Measurements from ENCODE around the gene JMJD1C.

JMJD1C gene

DNA sequence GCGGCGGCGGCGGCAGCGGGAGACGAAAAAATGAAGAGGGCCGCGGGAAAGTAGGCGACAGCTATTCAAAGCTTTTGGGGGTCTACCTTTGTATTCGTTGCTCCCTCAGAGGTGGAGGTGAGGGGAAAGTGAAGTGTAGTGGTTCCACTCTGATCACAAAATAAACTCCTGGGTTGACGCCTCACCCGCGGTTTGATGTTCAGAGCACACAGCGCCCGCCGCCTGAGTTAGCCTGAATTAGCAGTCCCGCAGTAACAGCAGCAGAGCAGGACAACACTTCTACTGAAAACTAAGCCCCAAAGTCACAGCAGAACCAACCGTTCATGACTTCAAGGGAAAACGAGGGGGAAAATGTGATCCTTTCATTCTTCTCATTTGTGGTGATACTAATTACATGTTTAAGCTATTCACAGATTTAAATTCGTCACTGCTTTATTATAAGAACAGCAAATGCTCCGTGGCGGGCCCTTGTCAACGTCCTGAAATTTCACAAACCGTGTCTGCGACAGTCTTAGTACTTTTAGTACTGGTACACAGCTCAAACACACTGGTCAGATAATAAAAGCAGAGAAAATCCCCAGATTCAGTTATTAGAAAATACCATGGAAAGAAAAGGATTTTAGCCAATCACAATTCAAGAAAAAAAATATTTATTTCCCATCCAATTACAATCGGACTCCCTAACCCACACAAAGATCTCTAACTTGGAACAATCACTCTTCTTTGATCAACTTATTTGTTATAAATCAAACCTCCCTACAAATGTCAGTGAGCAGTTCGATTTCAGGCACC lies 563 bp upstream of the JMJD1C start:
- Mint-ChIP-seq H3K27me3 (peaks cover 11% of the 10 kb centered on the region), H3K4me3 (peak overlapping the region; percentile 99), H3K36me3 (ENCODE audit: low read depth) (peaks cover 13% of the 10 kb centered on the region), H3K9me3 (peaks cover 7% of the 10 kb centered on the region), H3K27ac (peak overlapping the region; percentile 95), H3K4me1 (ENCODE audit: low read depth) (peaks cover 33% of the 10 kb centered on the region)
- intact Hi-C loops (cut with micrococcal nuclease): loop anchor here (5.0 kb wide), 1 partner anchor 249 kb away; no protein-coding TSS in a partner anchor

DNA sequence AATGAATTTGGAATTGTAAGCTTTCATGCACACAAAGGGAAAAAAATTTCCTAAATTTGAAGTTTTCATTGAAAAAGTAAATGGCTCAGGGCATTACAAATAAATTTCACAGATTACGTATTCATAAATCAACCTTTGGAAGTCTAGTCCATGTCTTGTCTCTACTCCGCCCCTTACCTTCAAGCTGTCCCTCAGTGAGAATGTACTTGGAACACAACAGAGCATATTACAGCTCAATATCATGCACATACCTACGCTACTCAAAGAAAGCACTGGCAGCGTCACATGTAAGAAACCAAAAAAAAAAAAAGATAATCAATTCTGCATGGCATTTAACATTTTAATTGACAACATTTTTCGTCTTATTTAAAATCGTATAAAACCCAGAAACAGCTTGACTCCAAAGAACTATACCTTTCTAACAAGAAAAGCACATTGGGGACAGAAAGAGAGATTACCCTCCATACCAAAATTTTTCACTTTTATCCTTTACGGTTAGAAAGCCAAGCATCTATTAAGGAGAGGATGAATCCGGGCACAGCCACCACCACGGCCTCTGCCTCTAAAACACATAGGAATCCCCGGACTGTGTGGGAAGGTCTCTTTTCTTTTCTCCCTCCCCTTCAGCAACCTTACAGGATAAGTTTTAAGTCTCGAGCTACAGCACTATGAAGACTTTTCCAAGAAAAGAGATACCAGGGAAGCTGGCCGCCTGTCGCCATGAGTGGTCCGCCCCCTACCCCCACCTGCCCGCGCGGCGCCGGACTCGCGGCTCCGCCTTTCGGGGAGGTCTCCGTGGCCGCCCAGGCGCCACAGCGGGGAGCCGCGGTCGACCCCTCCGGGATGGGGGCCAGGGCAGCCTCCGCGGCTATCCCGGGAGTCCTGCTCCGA lies 1.1 kb downstream of the JMJD1C start:
- Mint-ChIP-seq H3K4me3 (peak overlapping the region; percentile 99), H3K27ac (peak overlapping the region; percentile 95), H3K9me3 (peaks cover 7% of the 10 kb centered on the region), H3K36me3 (ENCODE audit: low read depth) (peaks cover 13% of the 10 kb centered on the region), H3K4me1 (ENCODE audit: low read depth) (peaks cover 22% of the 10 kb centered on the region), H3K27me3 (peaks cover 11% of the 10 kb centered on the region)
- intact Hi-C loops (cut with micrococcal nuclease): loop anchor here (2.0 to 5.0 kb wide), 3 partner anchors 58 to 247 kb away; no protein-coding TSS in a partner anchor

DNA sequence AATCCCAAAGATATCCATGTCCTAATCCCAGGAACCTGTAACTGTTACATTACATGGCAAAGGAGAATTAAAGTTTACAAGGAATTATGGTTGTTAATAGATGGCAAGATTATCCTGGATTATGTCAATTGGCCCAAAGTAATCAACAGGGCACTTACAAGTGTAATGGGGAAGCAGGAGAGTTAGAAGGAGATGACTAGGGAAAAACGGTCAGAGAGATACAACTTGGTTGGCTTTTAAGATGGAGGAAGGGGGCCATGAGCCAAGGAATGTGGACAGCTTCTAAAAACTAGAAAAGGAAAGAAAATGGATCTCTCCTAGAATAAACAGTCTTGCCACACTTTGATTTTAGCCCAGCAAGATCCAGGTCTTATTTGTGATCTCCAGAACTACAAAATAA lies 3.3 kb downstream of the JMJD1C start:
- no peak overlapping the region for H3K27ac Mint-ChIP-seq
- H3K27me3 Mint-ChIP-seq: peaks cover 11% of the 10 kb centered on the region
- peaks cover 13% of the 10 kb centered on the region for H3K36me3 Mint-ChIP-seq (ENCODE audit: low read depth)
- peaks cover 23% of the 10 kb centered on the region for H3K4me1 Mint-ChIP-seq (ENCODE audit: low read depth)
- intact Hi-C loops (cut with micrococcal nuclease): no loop called here
- no peak overlapping the region for H3K4me3 Mint-ChIP-seq
- peaks cover 7% of the 10 kb centered on the region for H3K9me3 Mint-ChIP-seq

DNA sequence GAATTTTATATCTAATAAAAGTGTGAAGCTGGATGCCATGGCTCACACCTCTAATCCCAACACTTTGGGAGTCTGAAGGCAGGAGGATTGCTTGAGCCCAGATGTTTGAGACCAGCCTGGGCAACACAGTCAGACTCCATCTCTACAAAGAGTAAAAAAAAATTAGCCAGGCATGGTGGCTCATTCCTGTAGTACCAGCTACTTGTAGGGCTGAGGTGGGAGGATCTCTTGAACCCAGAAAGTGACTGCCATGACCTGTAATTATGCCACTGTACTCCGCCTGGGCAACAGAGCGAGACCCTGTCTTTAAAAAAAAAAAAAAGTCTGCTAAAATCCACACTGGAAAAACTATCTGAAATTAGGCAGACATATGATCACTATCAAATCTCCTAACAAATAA lies 7.6 kb downstream of the JMJD1C start:
- H3K9me3 Mint-ChIP-seq: peaks cover 7% of the 10 kb centered on the region
- H3K27ac Mint-ChIP-seq: no peak overlapping the region

DNA sequence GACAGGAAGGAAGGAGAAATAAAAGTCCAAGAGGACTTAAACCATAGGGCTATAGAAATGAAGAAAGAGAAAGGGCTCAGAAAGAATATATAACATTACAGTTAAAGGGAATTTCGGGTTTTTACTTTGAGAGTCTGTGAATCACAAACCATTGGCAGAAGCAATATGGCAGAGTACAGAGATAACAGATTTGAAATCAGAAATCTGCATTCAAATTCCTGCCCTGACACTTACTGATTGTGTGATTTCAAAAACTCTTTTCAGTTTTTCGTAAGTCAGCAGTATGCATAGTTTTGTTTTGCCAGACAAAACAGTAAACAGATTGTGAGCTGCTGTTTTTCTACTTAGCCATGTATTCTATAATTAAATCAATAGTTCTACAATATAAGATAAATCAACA lies 8.2 kb downstream of the JMJD1C start:
- no peak overlapping the region for H3K4me3 Mint-ChIP-seq
- H3K27me3 Mint-ChIP-seq: no peaks in the 10 kb centered on the region
- intact Hi-C loops (cut with micrococcal nuclease): no loop called here
- H3K27ac Mint-ChIP-seq: no peak overlapping the region
- H3K9me3 Mint-ChIP-seq: peaks cover 4% of the 10 kb centered on the region
- peaks cover 5% of the 10 kb centered on the region for H3K36me3 Mint-ChIP-seq (ENCODE audit: low read depth)
- peaks cover 17% of the 10 kb centered on the region for H3K4me1 Mint-ChIP-seq (ENCODE audit: low read depth)

More for the DNA sequence above, 7.6 kb downstream of the JMJD1C start:
- Mint-ChIP-seq H3K27me3 (no peaks in the 10 kb centered on the region), H3K36me3 (ENCODE audit: low read depth) (peaks cover 5% of the 10 kb centered on the region), H3K4me1 (ENCODE audit: low read depth) (peaks cover 17% of the 10 kb centered on the region), H3K4me3 (no peak overlapping the region)
- intact Hi-C loops (cut with micrococcal nuclease): no loop called here

DNA sequence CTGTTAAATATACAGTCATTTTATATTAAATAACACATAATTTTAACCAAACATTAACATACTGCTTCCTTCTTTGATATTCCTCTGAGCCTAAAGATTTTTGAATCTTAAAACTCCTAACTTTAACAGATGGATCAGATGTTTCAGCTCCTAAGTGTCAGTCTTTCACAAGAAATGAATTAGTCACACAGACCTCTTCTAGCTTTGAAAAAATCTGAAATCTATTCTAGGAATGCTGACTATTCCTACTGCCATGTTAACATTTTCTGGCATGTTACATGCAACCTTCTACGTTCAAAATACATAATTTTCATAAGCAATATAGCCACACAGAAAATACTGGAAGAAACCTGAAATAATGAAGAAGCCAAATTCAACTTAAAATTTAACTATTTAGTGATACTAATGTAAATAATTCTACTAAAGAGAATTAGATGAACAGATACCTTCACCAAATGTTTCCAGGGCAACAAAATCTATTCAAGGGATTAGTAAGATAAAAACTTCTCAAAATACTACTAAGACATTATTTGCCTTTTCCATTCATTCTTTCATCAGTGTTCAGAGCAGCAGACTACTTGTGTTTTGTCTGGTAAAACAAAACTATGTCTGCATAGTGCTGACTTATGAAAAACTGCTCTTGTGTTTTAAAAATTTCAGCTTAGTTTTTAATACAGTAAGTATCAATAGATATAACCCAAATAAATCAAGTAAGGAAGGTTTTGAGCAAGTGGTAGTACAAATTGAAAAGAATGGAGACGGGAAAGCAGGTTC lies 9.2 kb downstream of the JMJD1C start:
- Mint-ChIP-seq H3K4me3 (no peak overlapping the region), H3K4me1 (ENCODE audit: low read depth) (peaks cover 13% of the 10 kb centered on the region), H3K27ac (no peak overlapping the region), H3K27me3 (no peaks in the 10 kb centered on the region), H3K36me3 (ENCODE audit: low read depth) (peaks cover 5% of the 10 kb centered on the region), H3K9me3 (no peaks in the 10 kb centered on the region)
- intact Hi-C loops (cut with micrococcal nuclease): no loop called here

DNA sequence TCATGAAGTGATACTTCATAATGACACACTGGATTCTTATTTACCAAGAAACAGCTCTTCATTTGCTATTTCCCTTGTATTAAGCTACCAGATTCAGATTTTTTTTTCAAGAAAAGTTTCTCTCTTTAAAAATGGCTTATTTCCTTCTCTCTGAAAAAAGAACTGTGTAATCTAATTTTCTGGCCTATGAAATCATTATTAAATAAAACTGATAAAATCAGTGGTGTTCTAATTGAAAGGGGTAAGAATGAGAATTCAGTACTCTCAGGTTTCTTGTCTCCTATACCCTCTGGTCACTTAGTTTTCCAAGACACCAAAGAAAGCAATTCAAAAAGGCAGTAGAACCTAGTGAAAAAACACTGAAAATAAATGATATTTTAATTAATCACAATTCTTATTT lies 10.3 kb downstream of the JMJD1C start:
- no peak overlapping the region for H3K4me3 Mint-ChIP-seq
- no peaks in the 10 kb centered on the region for H3K9me3 Mint-ChIP-seq
- H3K36me3 Mint-ChIP-seq (ENCODE audit: low read depth): peaks cover 5% of the 10 kb centered on the region
- intact Hi-C loops (cut with micrococcal nuclease): no loop called here
- no peak overlapping the region for H3K27ac Mint-ChIP-seq
- H3K27me3 Mint-ChIP-seq: no peaks in the 10 kb centered on the region
- H3K4me1 Mint-ChIP-seq (ENCODE audit: low read depth): peaks cover 21% of the 10 kb centered on the region

DNA sequence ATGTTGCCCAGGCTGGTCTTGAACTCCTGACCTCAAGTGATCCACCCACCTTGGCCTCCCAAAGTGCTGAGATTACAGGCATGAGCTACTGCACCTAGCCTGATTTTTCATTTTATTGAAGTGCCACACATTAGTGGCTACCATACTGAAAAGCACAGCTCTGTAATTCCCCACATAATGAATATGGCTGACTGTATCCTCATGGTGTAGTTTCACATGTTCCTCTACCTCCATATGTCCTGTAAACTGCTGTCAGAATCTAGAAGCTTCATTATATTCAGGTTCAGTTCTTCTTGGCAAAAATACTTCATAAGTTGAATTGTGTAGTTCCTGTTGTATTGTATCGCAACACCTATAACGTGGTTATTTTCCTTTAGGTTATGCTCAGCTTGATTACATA lies 11.1 kb downstream of the JMJD1C start:
- no peaks in the 10 kb centered on the region for H3K27me3 Mint-ChIP-seq
- H3K4me1 Mint-ChIP-seq (ENCODE audit: low read depth): peaks cover 22% of the 10 kb centered on the region
- intact Hi-C loops (cut with micrococcal nuclease): no loop called here
- no peaks in the 10 kb centered on the region for H3K9me3 Mint-ChIP-seq
- peaks cover 11% of the 10 kb centered on the region for H3K36me3 Mint-ChIP-seq (ENCODE audit: low read depth)
- no peak overlapping the region for H3K27ac Mint-ChIP-seq
- H3K4me3 Mint-ChIP-seq: no peak overlapping the region

DNA sequence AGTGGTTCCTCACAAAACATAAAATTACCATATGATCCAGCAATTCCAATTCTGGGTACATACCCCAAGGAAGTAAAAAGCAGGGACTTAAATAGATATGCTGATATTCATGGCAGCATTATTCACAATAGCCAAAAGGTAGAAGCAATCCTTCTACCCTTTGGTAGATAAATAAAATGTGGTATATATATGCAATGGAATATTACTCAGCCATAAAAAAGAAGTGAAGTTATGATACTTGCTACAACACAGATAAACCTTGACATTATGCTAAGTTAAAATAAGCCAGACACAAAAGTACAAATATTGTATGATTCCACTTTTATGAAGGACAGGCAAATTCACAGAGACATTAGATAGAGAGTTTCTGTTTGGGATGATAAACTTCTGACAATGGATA lies 13.3 kb downstream of the JMJD1C start:
- H3K4me1 Mint-ChIP-seq (ENCODE audit: low read depth): peaks cover 22% of the 10 kb centered on the region
- no peak overlapping the region for H3K4me3 Mint-ChIP-seq
- H3K27me3 Mint-ChIP-seq: no peaks in the 10 kb centered on the region
- H3K9me3 Mint-ChIP-seq: no peaks in the 10 kb centered on the region
- intact Hi-C loops (cut with micrococcal nuclease): no loop called here
- H3K27ac Mint-ChIP-seq: no peak overlapping the region
- peaks cover 12% of the 10 kb centered on the region for H3K36me3 Mint-ChIP-seq (ENCODE audit: low read depth)

DNA sequence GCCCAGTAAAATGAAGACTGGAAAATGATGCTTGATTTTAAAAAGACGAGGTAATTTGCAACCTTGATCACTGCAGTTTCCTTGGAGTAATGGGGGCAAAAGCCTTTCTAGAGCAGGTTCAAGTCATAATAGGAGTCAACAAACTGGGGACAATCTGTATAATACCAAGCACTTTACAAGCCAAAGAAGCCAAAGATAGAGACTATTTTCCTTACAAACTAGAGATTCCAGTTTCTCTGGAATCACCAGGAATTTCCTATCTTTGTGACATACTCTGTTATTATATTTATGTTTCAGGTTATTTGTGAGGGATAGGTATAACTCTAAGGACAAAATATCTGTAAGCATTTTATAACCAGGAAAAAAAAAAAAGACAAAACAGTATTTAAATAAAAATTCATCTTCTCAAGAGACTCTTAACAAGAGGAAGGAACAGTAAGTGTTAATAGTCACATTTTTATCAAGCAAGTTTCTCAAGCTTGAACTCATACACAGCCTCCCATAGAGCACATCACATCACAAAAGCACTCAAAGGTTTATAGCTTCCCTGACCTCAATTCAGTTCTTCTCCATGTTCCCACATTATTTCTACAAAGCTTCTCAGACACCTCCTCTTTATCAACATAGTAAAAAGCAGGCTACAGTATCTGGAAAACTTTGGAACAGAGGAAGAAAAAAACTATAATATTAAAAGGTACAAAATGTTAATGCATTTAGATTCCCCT lies 18.9 kb downstream of the JMJD1C start:
- intact Hi-C loops (cut with micrococcal nuclease): no loop called here

DNA sequence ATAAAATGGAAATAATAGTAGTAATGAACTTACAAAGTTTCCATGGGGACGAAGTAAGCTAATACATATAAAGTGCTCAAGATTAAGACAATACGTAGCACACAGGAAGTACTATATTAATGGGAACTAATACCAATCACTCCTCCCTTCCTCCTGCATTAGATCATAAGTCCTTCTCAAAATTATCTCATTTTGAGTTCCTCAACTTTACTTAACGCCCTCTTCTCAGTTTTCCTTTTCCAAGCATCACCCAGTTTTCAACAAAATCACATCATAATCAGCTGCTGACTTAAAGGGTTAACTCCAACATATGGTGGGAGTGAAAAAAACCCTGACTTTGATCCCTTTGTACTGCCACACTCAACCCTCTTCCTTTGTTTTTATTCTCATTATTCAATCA lies 24.4 kb downstream of the JMJD1C start:
- Mint-ChIP-seq H3K4me1 (ENCODE audit: low read depth) (peaks cover 26% of the 10 kb centered on the region), H3K9me3 (no peaks in the 10 kb centered on the region), H3K4me3 (no peak overlapping the region), H3K36me3 (ENCODE audit: low read depth) (no peaks in the 10 kb centered on the region), H3K27me3 (no peaks in the 10 kb centered on the region), H3K27ac (no peak overlapping the region)
- intact Hi-C loops (cut with micrococcal nuclease): no loop called here

More for the DNA sequence above, 18.9 kb downstream of the JMJD1C start:
- no peaks in the 10 kb centered on the region for H3K9me3 Mint-ChIP-seq
- H3K36me3 Mint-ChIP-seq (ENCODE audit: low read depth): peaks cover 7% of the 10 kb centered on the region
- H3K27ac Mint-ChIP-seq: no peak overlapping the region
- peaks cover 21% of the 10 kb centered on the region for H3K4me1 Mint-ChIP-seq (ENCODE audit: low read depth)
- no peaks in the 10 kb centered on the region for H3K27me3 Mint-ChIP-seq
- no peak overlapping the region for H3K4me3 Mint-ChIP-seq

DNA sequence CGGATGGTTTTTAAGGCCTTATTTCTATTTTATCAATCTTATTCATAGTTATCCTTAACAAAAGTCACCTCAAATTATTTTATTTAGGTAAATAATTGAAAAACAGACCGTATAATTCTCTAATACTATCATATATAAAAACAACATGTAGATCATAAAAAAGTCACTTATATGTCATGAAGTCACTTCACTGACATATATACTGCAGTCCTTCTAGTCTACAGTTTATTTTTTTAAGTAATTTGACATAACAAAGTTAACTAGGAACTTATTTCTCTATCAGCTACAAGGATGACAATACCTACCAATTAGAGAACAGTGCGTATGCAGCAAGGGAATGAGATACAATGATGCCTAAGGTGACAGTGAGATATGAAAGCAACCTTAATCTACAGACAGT lies 26.2 kb downstream of the JMJD1C start:
- Mint-ChIP-seq H3K9me3 (no peaks in the 10 kb centered on the region), H3K27ac (no peak overlapping the region), H3K4me1 (ENCODE audit: low read depth) (peaks cover 26% of the 10 kb centered on the region), H3K4me3 (no peak overlapping the region), H3K27me3 (no peaks in the 10 kb centered on the region), H3K36me3 (ENCODE audit: low read depth) (no peaks in the 10 kb centered on the region)
- intact Hi-C loops (cut with micrococcal nuclease): no loop called here

Measured in dendritic cell treated with granulocyte-macrophage colony-stimulating factor and Interleukin-4, amounts not matched to agents 40 ng/mL and 50 ng/mL, for 4 days (primary cell).